ENCODE measurements around the gene SIMC1.

Gene SIMC1

GRCh38 chr5:176381423-176381822 lies 143.2 kb downstream of the SIMC1 start:
- no peak for TF ChIP-seq CREB5 (CRISPR knock-in tag; IDR thresholded peaks at IDR 0.05; ENCODE audit: low read depth)
- TF ChIP-seq ZNF8 (CRISPR knock-in tag; IDR thresholded peaks at IDR 0.05) = no peak
- TF ChIP-seq SNAI2 (CRISPR knock-in tag; IDR thresholded peaks at IDR 0.05) = no peak
- ATAC-seq = no peak

- TF ChIP-seq ISL1 (CRISPR knock-in tag; IDR thresholded peaks at IDR 0.05) = no peak
- TF ChIP-seq ARNTL (CRISPR knock-in tag; IDR thresholded peaks at IDR 0.05; ENCODE audit: borderline replicate concordance, low read depth) = no peak
- TF ChIP-seq CSDC2 (CRISPR knock-in tag; IDR thresholded peaks at IDR 0.05) = no peak
- TF ChIP-seq ZFP3 (CRISPR knock-in tag; IDR thresholded peaks at IDR 0.05) = no peak
- no peak for TF ChIP-seq ZNF8 (CRISPR knock-in tag; IDR thresholded peaks at IDR 0.05)
- TF ChIP-seq ZFP30 (CRISPR knock-in tag; IDR thresholded peaks at IDR 0.05) = no peak
- TF ChIP-seq CSRNP3 (CRISPR knock-in tag; IDR thresholded peaks at IDR 0.05) = no peak
- TF ChIP-seq BACH2 (CRISPR knock-in tag; IDR thresholded peaks at IDR 0.05; ENCODE audit: borderline replicate concordance) = no peak
- no peak for TF ChIP-seq OSR1 (CRISPR knock-in tag; IDR thresholded peaks at IDR 0.05)
- TF ChIP-seq POU6F1 (CRISPR knock-in tag; IDR thresholded peaks at IDR 0.05; ENCODE audit: borderline replicate concordance, low read depth) = no peak
- TF ChIP-seq TSHZ2 (CRISPR knock-in tag; IDR thresholded peaks at IDR 0.05) = no peak
- no peak for TF ChIP-seq ZNF70 (CRISPR knock-in tag; IDR thresholded peaks at IDR 0.05)
- TF ChIP-seq ZC3H10 (CRISPR knock-in tag; IDR thresholded peaks at IDR 0.05) = no peak
- TF ChIP-seq GLIS3 (CRISPR knock-in tag; IDR thresholded peaks at IDR 0.05) = no peak
- TF ChIP-seq ESRRG (CRISPR knock-in tag; IDR thresholded peaks at IDR 0.05) = no peak
- TF ChIP-seq SNAI2 (CRISPR knock-in tag; IDR thresholded peaks at IDR 0.05) = no peak
- no peak for TF ChIP-seq PPARA (CRISPR knock-in tag; IDR thresholded peaks at IDR 0.05; ENCODE audit: borderline replicate concordance)
- no peak for TF ChIP-seq ZNF565 (CRISPR knock-in tag; conservative IDR thresholded peaks at IDR 0.05; ENCODE audit: low read depth)
- no peak for TF ChIP-seq PATZ1 (CRISPR knock-in tag; IDR thresholded peaks at IDR 0.05; ENCODE audit: borderline replicate concordance)
- TF ChIP-seq TCF4 (CRISPR knock-in tag; IDR thresholded peaks at IDR 0.05; ENCODE audit: borderline replicate concordance) = no peak
- no peak; the same call in 1 of the 3 replicates for ATAC-seq
Observed at GRCh38 chr5:176381979-176382378, 143.8 kb downstream of the SIMC1 start.

GRCh38 chr5:176382721-176383120 lies 144.5 kb downstream of the SIMC1 start:
- no peak for ATAC-seq
- TF ChIP-seq TSHZ2 (CRISPR knock-in tag; IDR thresholded peaks at IDR 0.05) = no peak
- no peak for TF ChIP-seq ESRRG (CRISPR knock-in tag; IDR thresholded peaks at IDR 0.05)
